NCI-H510A treated with DMSO at 0.1 percent for 48 hours (cell line): Measurements from ENCODE around the gene DNAH11.

Source experiments
- DNase-seq: peaks from one replicate; lab custom pipeline; 2025; lab: John Stamatoyannopoulos, UW

Gene DNAH11

DNA sequence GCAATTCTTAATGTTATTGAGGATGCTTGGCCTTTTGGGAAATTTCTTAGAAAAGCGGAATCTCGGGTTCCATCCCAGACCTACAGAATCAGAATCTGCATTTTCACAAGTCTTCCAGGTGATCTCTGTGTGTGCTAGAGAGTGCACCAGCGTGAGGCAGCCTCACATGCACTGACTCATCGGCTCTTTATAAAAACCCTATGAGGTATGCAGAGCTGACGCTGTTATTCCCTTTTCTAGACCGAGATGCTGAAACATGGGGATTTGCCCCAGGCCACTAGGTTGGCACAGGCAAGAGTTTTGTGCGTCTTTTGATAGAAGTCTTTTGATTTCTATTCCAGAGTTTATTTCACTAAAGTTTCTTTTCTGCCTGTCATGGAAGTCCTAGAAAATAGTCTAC lies 341.7 kb downstream of the DNAH11 start:
- no peak for DNase-seq

- no peak for DNase-seq
Observed at GRCh38 chr7:21886396-21886795, 343.6 kb downstream of the DNAH11 start.

DNA sequence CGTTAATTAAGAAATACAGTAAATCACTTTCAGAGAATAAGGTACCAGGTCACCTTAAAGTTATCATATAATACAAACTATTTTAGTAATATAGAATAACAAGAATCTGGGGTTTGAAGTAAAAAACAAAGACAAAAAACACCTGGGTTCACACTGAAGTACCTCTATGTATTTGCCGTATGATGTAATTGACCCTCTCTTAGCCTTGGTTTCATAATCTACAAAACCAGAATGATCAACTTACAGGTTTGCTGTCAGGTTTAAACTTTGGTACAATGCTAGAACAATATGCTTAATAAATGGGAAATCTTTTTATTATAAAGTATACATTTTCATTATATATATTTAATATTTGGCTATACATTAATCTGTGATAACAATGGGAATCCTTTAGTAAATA lies 344.5 kb downstream of the DNAH11 start:
- no peak for DNase-seq

- no peak for DNase-seq
Observed at GRCh38 chr7:21887779-21888178, 344.9 kb downstream of the DNAH11 start.

GRCh38 chr7:21891291-21891690 lies 348.5 kb downstream of the DNAH11 start:
- no peak for DNase-seq

DNA sequence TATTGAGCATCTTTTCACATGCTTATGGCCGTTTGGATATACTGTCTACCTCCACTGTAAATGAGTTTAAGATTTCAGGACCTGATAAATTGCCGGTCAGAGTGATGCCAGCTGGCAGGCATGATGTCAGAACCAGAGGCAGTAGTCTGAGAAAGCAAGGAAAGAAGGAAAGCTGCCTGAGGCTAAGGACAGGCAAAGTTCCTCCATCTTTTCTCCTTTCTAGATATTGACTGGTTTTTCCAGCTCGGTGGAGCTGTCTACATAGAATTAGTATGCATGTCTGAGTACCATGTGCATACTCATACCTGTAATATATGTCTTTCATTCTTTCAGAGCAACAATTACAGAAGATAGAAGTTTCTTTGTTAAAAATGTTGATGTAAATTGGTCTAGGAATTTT lies 350.6 kb downstream of the DNAH11 start:
- no peak for DNase-seq

- DNase-seq: no peak
Observed at GRCh38 chr7:21898265-21898930, 355.6 kb downstream of the DNAH11 start.

DNA sequence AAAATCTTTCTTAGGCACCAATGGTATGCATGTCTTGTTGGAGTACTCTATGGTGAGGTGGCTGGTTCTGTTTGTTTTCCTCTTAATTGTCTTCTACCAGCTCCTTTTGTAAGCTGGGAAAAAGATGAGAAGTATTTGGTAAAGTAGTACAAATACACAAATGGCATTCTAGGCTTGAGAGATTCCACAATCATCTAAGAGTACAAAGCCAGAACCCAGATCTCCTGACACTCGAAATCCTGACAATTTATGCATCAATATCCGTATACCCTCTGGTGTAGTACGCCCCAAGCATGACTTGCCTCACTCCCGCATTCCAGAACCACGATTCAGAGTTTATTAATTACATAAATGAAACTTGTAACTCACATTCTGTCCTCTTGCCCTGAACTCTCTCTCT lies 359.4 kb downstream of the DNAH11 start:
- DNase-seq: no peak

DNA sequence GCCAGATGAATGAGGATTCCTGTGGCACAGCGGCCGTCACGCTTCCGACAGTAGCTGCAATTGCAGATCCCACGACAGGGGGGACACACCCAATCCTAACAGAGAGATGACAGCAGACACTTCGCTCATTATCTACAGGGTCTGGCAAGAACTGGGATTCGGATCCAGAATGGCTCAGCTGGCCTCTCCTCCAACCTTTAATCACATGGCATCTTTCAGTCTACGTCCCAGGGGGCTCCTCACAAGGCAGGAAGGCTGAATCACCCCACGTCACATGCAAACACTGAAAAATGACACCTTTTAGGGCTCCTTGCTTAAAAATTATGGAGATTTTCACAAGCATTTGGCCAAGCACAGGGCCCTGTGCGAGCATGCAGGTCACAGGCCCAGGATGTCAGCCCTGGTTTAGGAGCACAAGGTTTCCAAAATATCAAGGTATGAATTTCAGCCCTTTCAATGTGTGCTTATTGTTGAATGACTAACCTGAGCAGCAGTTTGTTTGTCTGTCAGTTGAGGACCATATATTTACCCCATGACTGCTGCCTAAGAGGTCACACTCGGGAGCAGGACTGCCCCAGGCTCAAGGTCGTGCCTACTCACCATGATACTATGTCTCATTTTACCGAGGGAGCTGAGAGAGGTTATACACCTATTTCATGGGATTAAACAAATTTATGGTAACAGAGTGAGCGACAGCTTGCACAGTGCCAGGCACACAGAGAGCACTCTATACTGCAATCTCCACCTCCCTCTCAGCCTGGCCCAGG lies 360.4 kb downstream of the DNAH11 start:
- no peak for DNase-seq

DNA sequence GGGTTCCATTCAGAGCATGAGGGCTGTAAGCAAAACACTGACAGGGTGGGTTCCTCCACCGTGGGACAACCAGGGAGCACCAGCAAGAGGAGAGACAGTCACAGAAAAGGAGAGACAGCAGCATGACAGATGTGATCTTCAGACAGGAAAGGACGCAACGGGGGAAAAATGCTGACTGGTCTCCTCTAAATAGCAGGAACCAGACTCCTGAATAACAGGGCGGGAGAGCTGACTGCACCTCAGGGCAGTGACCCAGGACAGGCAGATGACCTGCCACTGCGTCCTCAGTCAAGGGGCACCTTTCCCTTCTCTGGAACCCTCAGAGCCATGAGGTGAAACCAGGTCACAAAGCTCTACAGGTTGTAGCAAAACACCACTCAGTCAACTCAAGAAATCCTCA lies 365.9 kb downstream of the DNAH11 start:
- DNase-seq: no peak

DNA sequence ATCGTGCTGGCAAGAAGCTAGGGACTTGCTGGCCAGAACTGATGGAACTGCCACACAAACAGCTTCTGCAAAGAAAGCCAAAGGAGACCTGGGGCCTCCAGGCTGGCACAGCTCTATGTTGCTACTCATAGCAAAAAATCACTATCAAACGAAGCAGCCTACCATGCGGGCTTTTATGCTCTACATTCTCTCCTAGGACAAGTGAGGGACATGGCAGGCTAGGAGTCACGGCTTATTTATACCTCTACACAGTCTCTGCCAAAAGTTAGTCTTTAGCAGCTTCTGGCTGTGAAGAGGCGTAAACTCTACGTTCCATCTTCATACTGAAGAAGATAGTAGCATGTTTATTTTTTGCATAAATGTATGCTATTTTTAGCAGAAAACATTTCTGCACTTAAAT lies 367.4 kb downstream of the DNAH11 start:
- DNase-seq: no peak

DNA sequence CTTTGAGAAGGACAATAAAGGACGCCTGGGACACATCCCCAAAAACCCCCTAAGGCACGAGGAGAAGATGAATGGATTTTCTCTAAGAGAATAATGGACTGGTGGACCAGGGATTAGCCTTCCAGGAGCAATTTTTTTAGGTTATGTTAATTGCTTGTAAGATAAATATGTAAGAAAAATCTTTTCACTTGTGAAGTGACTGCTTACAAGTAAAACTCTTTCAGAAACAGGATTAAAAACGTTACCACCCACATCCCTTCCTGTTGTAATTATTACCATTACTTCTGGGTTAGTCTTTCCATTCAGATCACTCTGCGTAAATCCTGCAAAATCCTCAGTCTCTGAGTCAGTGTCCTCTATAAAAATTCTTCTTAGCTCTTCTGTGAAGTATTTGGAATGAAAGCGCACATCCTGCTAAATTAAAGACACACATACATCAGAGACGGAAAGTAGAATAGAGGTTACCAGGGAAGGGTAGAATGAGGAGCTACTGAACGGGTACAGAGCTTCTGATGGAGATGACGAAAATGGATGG lies 368.6 kb downstream of the DNAH11 start:
- DNase-seq: no peak

DNA sequence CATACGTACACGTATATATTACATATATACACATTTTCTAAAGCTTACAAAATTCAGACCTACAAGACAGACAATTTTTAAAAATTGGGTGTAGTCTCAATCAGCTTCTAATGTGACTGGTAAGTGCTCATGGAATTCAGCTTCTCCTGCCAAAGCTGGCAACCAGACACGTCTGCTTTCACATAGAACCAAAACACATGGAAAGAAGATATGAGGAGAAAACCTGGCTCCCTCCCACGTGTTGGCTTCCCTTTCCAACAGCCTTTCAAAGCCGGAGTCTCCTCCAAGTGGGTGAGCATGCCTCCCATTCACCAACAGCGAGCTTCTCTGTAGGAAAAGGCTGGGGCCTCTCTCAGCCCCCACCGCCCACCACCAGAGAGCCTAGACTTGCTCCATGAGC lies 369.5 kb downstream of the DNAH11 start:
- no peak for DNase-seq

GRCh38 chr7:21912931-21913780 lies 370.3 kb downstream of the DNAH11 start:
- no peak for DNase-seq

- no peak for DNase-seq
Observed at GRCh38 chr7:21914671-21915070, 371.8 kb downstream of the DNAH11 start.

DNA sequence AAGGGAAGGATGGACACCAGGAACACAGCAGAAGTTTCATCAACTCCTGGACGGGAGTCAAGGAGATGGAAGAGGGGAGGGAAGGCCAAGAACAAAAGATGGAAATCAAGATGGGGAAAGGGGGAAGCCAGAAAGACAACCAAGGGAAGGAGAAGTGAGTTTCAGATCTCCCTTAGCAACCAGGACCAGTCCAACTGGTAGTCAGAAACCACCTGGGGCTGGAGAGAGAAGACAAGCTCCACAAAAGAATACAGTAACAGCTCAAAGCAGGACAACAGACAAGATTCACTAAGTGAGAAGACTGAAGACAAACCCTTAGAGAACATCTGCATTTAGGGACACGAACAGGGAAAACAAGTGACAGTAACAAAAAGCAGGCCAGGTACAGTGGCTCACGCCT lies 372.3 kb downstream of the DNAH11 start:
- no peak for DNase-seq

DNA sequence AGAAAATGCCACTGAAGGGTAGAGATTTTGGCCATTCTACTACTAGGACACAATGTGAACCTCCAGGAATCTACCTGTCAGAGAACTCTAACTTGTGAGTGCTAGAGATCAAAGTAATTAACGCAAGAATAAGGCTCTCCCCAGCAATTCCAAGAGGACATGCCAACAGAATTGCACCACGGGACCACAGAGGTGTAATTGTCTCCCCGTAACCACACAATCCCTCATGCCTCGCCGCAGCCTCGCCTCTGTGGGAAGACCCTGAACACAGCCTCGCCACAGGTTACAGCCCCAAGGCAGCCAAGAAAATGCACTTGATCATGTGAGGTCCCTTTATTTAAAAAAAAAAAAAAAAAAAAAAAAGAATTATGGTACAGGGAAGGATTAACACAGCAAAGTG lies 373.3 kb downstream of the DNAH11 start:
- DNase-seq: no peak

- DNase-seq: no peak
Observed at GRCh38 chr7:21916629-21917028, 373.8 kb downstream of the DNAH11 start.

- DNase-seq: no peak
Observed at GRCh38 chr7:21918216-21918615, 375.4 kb downstream of the DNAH11 start.

GRCh38 chr7:21920936-21921335 lies 378.1 kb downstream of the DNAH11 start:
- DNase-seq: no peak

DNA sequence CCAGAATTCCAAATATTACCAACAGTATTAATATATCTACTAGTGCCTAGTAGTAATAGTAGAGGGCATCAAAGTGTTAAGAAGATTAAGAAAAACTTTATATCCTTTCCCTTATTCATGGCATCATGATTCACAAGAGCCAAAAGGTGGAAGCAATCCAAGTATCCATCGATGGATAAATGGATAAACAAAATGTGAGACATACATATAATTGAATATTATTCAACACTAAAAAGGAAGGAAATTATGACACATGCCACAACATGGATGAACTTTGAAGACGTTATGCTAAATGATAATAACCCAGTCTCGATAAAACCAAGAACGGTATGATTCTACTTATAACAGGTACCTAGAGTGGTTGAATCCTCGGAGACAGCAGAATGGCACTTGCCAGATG lies 379.8 kb downstream of the DNAH11 start:
- no peak for DNase-seq

GRCh38 chr7:21923658-21924057 lies 380.8 kb downstream of the DNAH11 start:
- DNase-seq: peak; percentile 90

DNA sequence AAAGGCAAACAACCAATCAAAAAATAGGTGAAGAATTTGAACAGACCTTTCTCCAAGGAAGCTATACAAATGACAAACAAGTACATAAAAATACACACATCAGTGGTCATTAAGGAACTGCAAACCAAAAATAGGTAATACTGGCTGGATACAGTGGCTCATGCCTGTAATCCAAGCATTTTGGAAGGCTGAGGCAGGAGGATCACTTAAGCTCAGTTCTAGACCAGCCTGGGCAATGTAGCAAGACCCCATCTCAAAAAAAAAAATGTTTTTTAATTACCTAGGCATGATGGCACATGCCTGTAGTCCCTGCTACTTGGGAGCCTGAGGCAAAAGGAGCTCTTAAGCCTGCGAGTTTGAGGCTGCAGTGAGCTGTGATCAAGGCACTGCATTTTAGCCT lies 383.6 kb downstream of the DNAH11 start:
- DNase-seq: no peak
